Mesangial cell (primary cell): ENCODE results near the gene CDK16. TPM values are rescaled to one million over a fixed set of nuclear protein-coding genes. Genes with fewer than 3 reads are reported as not detected.

Experiments
- total RNA-seq: library from RNA; depleted of rRNA; stranded (reverse); fragments of >200 nt; gene quantifications from 2 replicates; pipeline ENCODE4 v1.2.3, GENCODE V29; 2015

Gene CDK16
- total RNA-seq: 133 and 154 TPM in 2 replicates

DNA sequence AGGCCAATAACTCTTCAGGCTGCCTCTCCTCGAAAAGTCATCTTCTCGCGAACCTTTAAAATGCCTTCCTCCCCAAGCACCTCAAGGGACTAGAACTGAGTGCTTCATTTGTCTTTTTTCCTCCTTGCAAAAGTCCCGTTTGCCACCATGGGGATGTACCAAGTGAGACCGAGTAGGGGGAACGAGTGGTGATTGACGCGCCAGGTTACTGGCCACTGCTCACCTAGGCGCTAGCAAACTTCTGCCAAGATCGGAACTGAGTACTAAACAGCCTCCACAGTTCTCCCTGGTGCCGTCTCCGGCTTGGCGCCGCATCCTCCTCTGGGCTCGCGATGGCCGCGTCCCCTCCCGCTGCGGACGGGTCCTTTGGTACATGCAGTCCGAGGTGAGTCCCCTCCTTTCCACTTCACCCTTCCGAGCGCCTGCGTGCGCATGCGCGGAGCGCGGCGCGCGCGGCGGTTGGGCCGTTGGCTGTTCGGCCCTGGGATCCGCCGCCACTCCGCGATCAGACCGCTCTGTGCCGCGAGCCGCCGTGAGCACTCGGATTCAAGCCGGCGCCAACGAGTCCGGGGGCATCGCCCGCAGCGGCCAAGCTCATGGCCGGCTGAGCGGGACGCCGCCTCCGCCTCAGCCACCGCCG, at the start of gene CDK16:
Gene CDK16 (plus strand): TSS at position 402 of the 640 bp plus-strand sequence. CDS start 4,877 bp downstream, outside the sequence.

DNA sequence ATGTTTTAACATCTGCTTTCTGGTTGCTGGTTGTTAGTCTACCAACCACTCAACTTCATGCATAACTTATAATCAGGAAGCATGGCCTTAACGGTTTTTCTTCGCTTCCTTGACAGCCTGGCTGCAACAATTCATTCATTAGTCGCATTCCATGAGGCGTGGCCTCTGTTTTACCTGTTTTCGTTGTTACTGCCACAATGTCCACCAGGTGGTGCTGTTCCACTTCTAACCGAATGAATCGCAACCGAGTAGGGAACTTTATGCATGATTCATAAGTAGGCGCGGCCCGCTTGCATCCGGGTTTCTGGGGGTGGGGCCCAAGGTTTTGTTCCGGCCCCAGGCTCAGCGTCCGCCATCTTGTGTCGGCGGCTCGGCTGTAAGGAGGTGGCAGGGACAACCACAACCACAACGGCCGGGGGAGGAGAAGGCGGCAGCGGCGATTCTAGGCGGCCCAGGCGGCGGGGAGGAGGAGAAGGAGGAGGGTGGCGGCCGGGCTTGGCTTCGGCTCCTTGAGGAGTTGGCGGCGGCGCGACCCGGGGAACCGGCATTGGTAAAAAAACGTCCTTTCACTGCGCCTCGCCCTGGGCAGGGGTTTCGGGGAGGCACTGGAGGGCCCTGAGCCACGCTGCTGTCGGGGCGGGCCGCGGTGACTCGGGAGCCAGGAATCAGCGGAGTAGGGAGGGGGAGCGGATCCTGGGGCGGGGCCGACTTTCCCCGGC, 24.8 kb upstream of the CDK16 start, which contains the start of gene UBA1:
Gene UBA1 (plus strand): TSS at position 355 of the 719 bp plus-strand sequence. CDS start 4,974 bp downstream, outside the sequence.

DNA sequence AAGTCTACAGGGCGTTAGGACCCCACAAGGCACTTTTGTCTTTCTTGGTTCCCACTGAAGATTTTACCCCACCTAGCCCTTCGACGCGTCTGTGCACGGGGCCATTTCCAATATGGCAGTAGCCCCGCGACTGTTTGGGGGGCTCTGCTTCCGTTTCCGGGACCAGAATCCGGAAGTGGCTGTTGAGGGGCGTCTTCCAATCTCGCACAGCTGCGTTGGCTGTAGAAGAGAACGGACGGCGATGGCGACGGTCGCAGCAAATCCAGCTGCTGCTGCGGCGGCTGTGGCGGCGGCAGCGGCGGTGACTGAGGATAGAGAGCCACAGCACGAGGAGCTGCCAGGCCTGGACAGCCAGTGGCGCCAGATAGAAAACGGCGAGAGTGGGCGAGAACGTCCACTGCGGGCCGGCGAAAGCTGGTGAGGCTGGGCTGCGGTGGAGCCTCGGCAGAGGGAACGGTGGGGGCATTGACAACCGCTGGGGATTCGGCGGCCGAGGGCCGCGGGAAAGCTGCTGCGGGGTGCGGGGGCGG, 14.4 kb downstream of the CDK16 start, which contains the start of gene USP11:
Gene USP11 (plus strand): TSS at position 207 of the 530 bp plus-strand sequence. CDS start 35 bp downstream, at position 242.

Other genes with a start within 250 kb of the CDK16 start
- 1.1 and 2.7 TPM in 2 replicates for gene RGN, start 140.2 kb upstream of the CDK16 start, total RNA-seq
- 70.7 and 84.9 TPM in 2 replicates for gene NDUFB11, start 74.0 kb upstream of the CDK16 start, total RNA-seq
- 41.1 and 55.9 TPM in 2 replicates for gene RBM10, start 73.5 kb upstream of the CDK16 start, total RNA-seq
- gene UBA1, start 24.9 kb upstream of the CDK16 start, total RNA-seq: 218 and 285 TPM in 2 replicates
- 38.9 and 49.7 TPM in 2 replicates for gene USP11, start 14.3 kb downstream of the CDK16 start, total RNA-seq
- 0.13 and 0.33 TPM in 2 replicates for gene ZNF157, start 151.9 kb downstream of the CDK16 start, total RNA-seq